ENCODE results near the gene FMNL2.

The FMNL2 gene

GRCh38 chr2:152335726-152336118 is 748 bp downstream of the FMNL2 start (continued):
- TF ChIP-seq ZFHX2 (tag by site-specific recombination; conservative IDR thresholded peaks at IDR 0.05) (peak; percentile 92), ZNF416 (tag by site-specific recombination; IDR thresholded peaks at IDR 0.05) (no peak), KLF10 (tag by site-specific recombination; IDR thresholded peaks at IDR 0.05) (peak; percentile 59; the same call in 1 of the 2 replicates), TCF7L2 (IDR thresholded peaks at IDR 0.05; ENCODE audit: borderline replicate concordance, low read depth, low read length) (0 out of 2 replicates have a peak, but pooled peaks have one; percentile 3)

GRCh38 chr2:152336119-152336853 is 1.3 kb downstream of the FMNL2 start:
- H3K4me1 ChIP-seq (ENCODE audit: control insufficient read depth, insufficient read depth, low read length): peaks cover 7% of the 10 kb centered on the region
- no peaks in the 10 kb centered on the region for H3K9me3 ChIP-seq (ENCODE audit: control insufficient read depth, insufficient read depth, low read depth, low read length)
- POLR2A ChIA-PET: interaction anchor here (0.7 to 1.2 kb wide), 3 partner anchors 75 to 160 kb away, joined by 3 to 4 read pairs (median 3); partner anchors contain the start of gene STAM2
- H3K27ac ChIP-seq (ENCODE audit: extremely low read depth, low read depth, low read length): peak overlapping the region; percentile 82; the same call in 1 of the 2 replicates
- no peaks in the 10 kb centered on the region for H3K36me3 ChIP-seq (ENCODE audit: control insufficient read depth in 2 of 2, insufficient read depth in 1 of 2, low read length in 2 of 2)
- H3K4me3 ChIP-seq (ENCODE audit: low read depth, low read length): peak overlapping the region; percentile 83
- CTCF ChIA-PET: interaction anchor here (0.6 to 1.8 kb wide), 6 partner anchors 19 to 300 kb away, joined by 3 to 7 read pairs (median 4); no protein-coding TSS in a partner anchor
- TF ChIP-seq TRIM28 (IDR thresholded peaks at IDR 0.05; ENCODE audit: borderline replicate concordance, low read length): no peak
- 0 out of 2 replicates have a peak, but pooled peaks have one; percentile 34 for TF ChIP-seq ZNF341 (tag by site-specific recombination; IDR thresholded peaks at IDR 0.05; ENCODE audit: low read depth)
- peak; percentile 47 for TF ChIP-seq CTCF (tag by site-specific recombination; IDR thresholded peaks at IDR 0.05)
- peak; percentile 84 for TF ChIP-seq ZNF394 (tag by site-specific recombination; IDR thresholded peaks at IDR 0.05; ENCODE audit: borderline replicate concordance)
- TF ChIP-seq SP2 (tag by site-specific recombination; IDR thresholded peaks at IDR 0.05): peak; percentile 52
- TF ChIP-seq ZNF777 (tag by site-specific recombination; IDR thresholded peaks at IDR 0.05; ENCODE audit: borderline replicate concordance): 0 out of 2 replicates have a peak, but pooled peaks have one; percentile 35
- peak; percentile 12 for TF ChIP-seq ZBTB20 (tag by site-specific recombination; IDR thresholded peaks at IDR 0.05)
- no peak for TF ChIP-seq ZNF433 (tag by site-specific recombination; IDR thresholded peaks at IDR 0.05; ENCODE audit: low read depth)
- TF ChIP-seq ZNF223 (tag by site-specific recombination; IDR thresholded peaks at IDR 0.05): peak; percentile 77; the same call in 1 of the 2 replicates
- TF ChIP-seq IKZF3 (tag by site-specific recombination; IDR thresholded peaks at IDR 0.05): peak; percentile 47; the same call in 1 of the 2 replicates
- no peak for TF ChIP-seq ZNF654 (tag by site-specific recombination; IDR thresholded peaks at IDR 0.05; ENCODE audit: low read depth)
- TF ChIP-seq KLF9 (tag by site-specific recombination; IDR thresholded peaks at IDR 0.05; ENCODE audit: low read depth): peak; percentile 42; the same call in 1 of the 2 replicates
- peak; percentile 37 for TF ChIP-seq GLIS2 (tag by site-specific recombination; IDR thresholded peaks at IDR 0.05)
- peak; percentile 39 for TF ChIP-seq ZBTB26 (tag by site-specific recombination; optimal IDR thresholded peaks at IDR 0.05)
- TF ChIP-seq PRDM10 (tag by site-specific recombination; IDR thresholded peaks at IDR 0.05): peak; percentile 92
- TF ChIP-seq PRDM1 (tag by site-specific recombination; IDR thresholded peaks at IDR 0.05): no peak
- peak; percentile 56 for TF ChIP-seq ZXDB (tag by site-specific recombination; IDR thresholded peaks at IDR 0.05)
- peak; percentile 19 for TF ChIP-seq PATZ1 (tag by site-specific recombination; IDR thresholded peaks at IDR 0.05)
- TF ChIP-seq ZNF449 (tag by site-specific recombination; IDR thresholded peaks at IDR 0.05): peak; percentile 26; the same call in 1 of the 2 replicates
- no peak for TF ChIP-seq ZFP69B (tag by site-specific recombination; IDR thresholded peaks at IDR 0.05)
- no peak for TF ChIP-seq ZSCAN30 (tag by site-specific recombination; IDR thresholded peaks at IDR 0.05)

Data from HEK293 (cell line).